ENCODE data around the gene ITGBL1. TPM values are rescaled to one million over a fixed set of nuclear protein-coding genes. Genes with fewer than 3 reads are reported as not detected.

The ITGBL1 gene
- total RNA-seq, 4 donors from 2014 or later = 5.0 to 21.5 (median 8.8) TPM

- 77 to 80% methylated on average over 5 of the region's 5 CpGs for WGBS, 2 donors
- no peak for DNase-seq (ENCODE audit: low spot score in 2 of 2)
- intact Hi-C loops (cut with DNase I; ENCODE audit: low total_unique reads) = no loop called here
- no peak overlapping the region for H3K4me3 ChIP-seq (ENCODE audit: low read depth, poor library complexity, severe bottlenecking)
- TF ChIP-seq CTCF (IDR thresholded peaks at IDR 0.05) (no peak), POLR2A (IDR thresholded peaks at IDR 0.05) (no peak)
These were observed 159.3 kb downstream of the ITGBL1 start for GRCh38 chr13:101611491-101612475.

GRCh38 chr13:101612735-101613134 is 160.3 kb downstream of the ITGBL1 start:
- intact Hi-C loops (cut with DNase I; ENCODE audit: low total_unique reads) = no loop called here
- WGBS, 2 donors = 60 to 69% methylated on average over 7 of the region's 7 CpGs
- no peak for DNase-seq (ENCODE audit: low spot score in 2 of 2)
- H3K4me3 ChIP-seq (ENCODE audit: low read depth, poor library complexity, severe bottlenecking) = no peak overlapping the region
- TF ChIP-seq CTCF (IDR thresholded peaks at IDR 0.05) = no peak
- no peak for TF ChIP-seq POLR2A (IDR thresholded peaks at IDR 0.05)

GRCh38 chr13:101614491-101614890 is 162.0 kb downstream of the ITGBL1 start:
- no peak for TF ChIP-seq POLR2A (IDR thresholded peaks at IDR 0.05)
- no peak for TF ChIP-seq CTCF (IDR thresholded peaks at IDR 0.05)
- intact Hi-C loops (cut with DNase I; ENCODE audit: low total_unique reads) = no loop called here
- 88 to 89% methylated on average over 8 of the region's 8 CpGs for WGBS, 2 donors
- DNase-seq (ENCODE audit: low spot score in 2 of 2) = no peak
- no peak overlapping the region for H3K4me3 ChIP-seq (ENCODE audit: low read depth, poor library complexity, severe bottlenecking)

GRCh38 chr13:101618440-101619187 is 166.1 kb downstream of the ITGBL1 start:
- DNase-seq (ENCODE audit: low spot score in 2 of 2) = no peak
- TF ChIP-seq CTCF (IDR thresholded peaks at IDR 0.05) (no peak), POLR2A (IDR thresholded peaks at IDR 0.05) (no peak)
- H3K4me3 ChIP-seq (ENCODE audit: low read depth, poor library complexity, severe bottlenecking) = no peak overlapping the region
- 78 to 83% methylated on average over 8 of the region's 8 CpGs for WGBS, 2 donors
- intact Hi-C loops (cut with DNase I; ENCODE audit: low total_unique reads) = no loop called here

GRCh38 chr13:101621099-101621498 is 168.6 kb downstream of the ITGBL1 start:
- intact Hi-C loops (cut with DNase I; ENCODE audit: low total_unique reads) = no loop called here

More at GRCh38 chr13:101621099-101621498, 168.6 kb downstream of the ITGBL1 start:
- TF ChIP-seq CTCF (IDR thresholded peaks at IDR 0.05) (no peak), POLR2A (IDR thresholded peaks at IDR 0.05) (no peak)
- no peak overlapping the region for H3K4me3 ChIP-seq (ENCODE audit: low read depth, poor library complexity, severe bottlenecking)
- 54 to 72% methylated on average over 2 of the region's 2 CpGs for WGBS, 2 donors
- DNase-seq (ENCODE audit: low spot score in 2 of 2) = no peak

All from lower leg skin (tissue), 4 donors.